Pancreas (tissue), 10 donors: ENCODE measurements around the gene SLC25A27. TPM values are rescaled to one million over a fixed set of nuclear protein-coding genes. Genes with fewer than 3 reads are reported as not detected.

Source experiments
- ATAC-seq, 4 donors: fragments of 200-7000 bp; cut with Tn5 transposase; one replicate each; pipeline versions ENCODE4 v1.8.0 to v1.9.1; 2020; ENCODE audit warnings: mild to moderate bottlenecking in 4 of 4, moderate library complexity in 4 of 4
- DNase-seq, 6 donors: peaks; one replicate each; pipeline ENCODE4 v3.0.0-alpha.2; 2020
- FAIRE-seq: peaks from 2 replicates; lab custom pipeline; 2012; peaks lifted over from hg19 to GRCh38; lab: Jason Lieb, UNC
- H3K27ac ChIP-seq, 4 donors: fragments of 200-600 bp; sonication (generic); 1 replicate in 3 of 4; 2 replicates in 1 of 4; pipeline versions ENCODE4 v1.5.0 to v1.8.0; 2020
- H3K27me3 ChIP-seq, 4 donors: fragments of 200-600 bp; one replicate each; pipeline ENCODE4 v1.8.0; 2021
- H3K36me3 ChIP-seq, 3 donors: fragments of 200-600 bp; sonication (generic) in 1 of 3; one replicate each; pipeline versions ENCODE4 v1.5.0 to v1.8.0; 2020 to 2021
- H3K4me1 ChIP-seq, 3 donors: fragments of 200-600 bp; one replicate each; pipeline ENCODE4 v1.8.0; 2021
- H3K4me3 ChIP-seq, 4 donors: fragments of 200-600 bp; sonication (generic) in 2 of 4; one replicate each; pipeline versions ENCODE4 v1.5.0 to v1.8.0; 2020 to 2021
- H3K9me3 ChIP-seq, 4 donors: fragments of 200-600 bp; one replicate each; pipeline ENCODE4 v1.8.0; 2021
- CTCF ChIP-seq, 4 donors: fragments of 200-600 bp; sonication (generic) in 3 of 4; IDR thresholded peaks; one replicate each; pipeline versions ENCODE4 v1.5.0 to v1.8.0; 2021; ENCODE audit warnings: antibody characterized with exemption in 4 of 4
- WGBS, 2 donors: extraction: QIAGEN DNeasy Blood & Tissue Kit; methylation state at CpG; one replicate each; pipeline ENCODE4 v1.1.7; 2013; 5-methylcytosine and 5-hydroxymethylcytosine counted together
- intact Hi-C, 3 donors: fragments of 100-400 bp; cut with DNase I; formaldehyde crosslinking; loops; one replicate each; pipeline versions ENCODE4 v1.11.1 to v1.14.2; 2022
- polyA plus RNA-seq, 2 donors: library from polyadenylated mRNA; stranded (reverse); fragments of 200-250 nt; gene quantifications; one replicate each; pipeline ENCODE4 v1.2.3, GENCODE V29; 2013
- total RNA-seq, 6 donors: library from RNA; stranded (reverse); fragmentation: NEBNext Ultra II Directional in 4 of 6; extraction: Animal tissue kit (Norgen Biotek cat#: 25700) in 4 of 6; gene quantifications; one replicate each; pipeline versions ENCODE4 v1.2.1 to v1.2.4, GENCODE V29; 2021 to 2023
- donor health status: healthy with polysubstance abuse.
- donor health status: DM: no; HTN: no; CAD: no; lungs with moderate emphysema.
- donor health status: DM: no; HTN: no; CAD: no.
- donor health status: control.
- donor health status: control.
- donor health status: Bipolar disorder and iron deficiency.
- donor health status: DM: yes; HTN: yes; CAD: no.
- donor health status: DM: no; HTN: no; CAD: no.
- donor health status: DM: no; HTN: no; CAD: no.
- donor health status: DM: yes; HTN: yes; CAD: no.

The SLC25A27 gene
- total and polyA plus RNA-seq, 8 donors, result 3.3 to 63.2 (median 10.9) TPM

GRCh38 chr6:46688117-46688965 lies 35.6 kb downstream of the SLC25A27 start:
- no peaks in the 10 kb centered on the region for H3K36me3 ChIP-seq
- WGBS, 2 donors, result 91 to 93% methylated on average over 82 to 85 of the region's 85 CpGs
- intact Hi-C loops, result no loop called here
- FAIRE-seq (no peak), ATAC-seq (no peak), DNase-seq (peak in 1 of 6 donors; percentile 54)
- TF ChIP-seq CTCF (IDR thresholded peaks at IDR 0.05), result no peak
- H3K4me3 ChIP-seq, result no peak overlapping the region
- no peaks in the 10 kb centered on the region for H3K4me1 ChIP-seq
- H3K27me3 ChIP-seq, result no peaks in the 10 kb centered on the region
- H3K27ac ChIP-seq, result no peak overlapping the region
- no peaks in the 10 kb centered on the region for H3K9me3 ChIP-seq

- Histone ChIP-seq H3K27ac (no peak overlapping the region), H3K4me3 (no peak overlapping the region), H3K36me3 (no peaks in the 10 kb centered on the region), H3K4me1 (no peaks in the 10 kb centered on the region), H3K27me3 (no peaks in the 10 kb centered on the region), H3K9me3 (no peaks in the 10 kb centered on the region)
- intact Hi-C loops, result no loop called here
- no peak for FAIRE-seq
- ATAC-seq, result no peak
- WGBS, 2 donors, result 93% methylated on average over 13 of the region's 13 CpGs
- DNase-seq, result no peak
- TF ChIP-seq CTCF (IDR thresholded peaks at IDR 0.05), result no peak
These were observed 36.2 kb downstream of the SLC25A27 start for GRCh38 chr6:46688966-46689335.

GRCh38 chr6:46689657-46690056 lies 36.9 kb downstream of the SLC25A27 start:
- no peak for FAIRE-seq
- 87% methylated on average over 3 of the region's 3 CpGs for WGBS, 2 donors

GRCh38 chr6:46690141-46690755 lies 37.5 kb downstream of the SLC25A27 start:
- DNase-seq (no peak), FAIRE-seq (no peak), ATAC-seq (no peak)
- Histone ChIP-seq H3K9me3 (no peaks in the 10 kb centered on the region), H3K27ac (no peak overlapping the region), H3K4me3 (no peak overlapping the region), H3K36me3 (no peaks in the 10 kb centered on the region), H3K27me3 (no peaks in the 10 kb centered on the region), H3K4me1 (no peaks in the 10 kb centered on the region)
- intact Hi-C loops, result no loop called here
- 83 to 84% methylated on average over 2 of the region's 2 CpGs for WGBS, 2 donors
- no peak for TF ChIP-seq CTCF (IDR thresholded peaks at IDR 0.05)

More at GRCh38 chr6:46689657-46690056, 36.9 kb downstream of the SLC25A27 start:
- Histone ChIP-seq H3K27ac (no peak overlapping the region), H3K36me3 (no peaks in the 10 kb centered on the region), H3K4me1 (no peaks in the 10 kb centered on the region), H3K4me3 (no peak overlapping the region), H3K9me3 (no peaks in the 10 kb centered on the region), H3K27me3 (no peaks in the 10 kb centered on the region)
- intact Hi-C loops, result no loop called here
- DNase-seq (no peak), ATAC-seq (no peak)
- TF ChIP-seq CTCF (IDR thresholded peaks at IDR 0.05), result no peak
